Measurements from ENCODE around the gene MTFR1L.

- TF ChIP-seq, protein P1, sequence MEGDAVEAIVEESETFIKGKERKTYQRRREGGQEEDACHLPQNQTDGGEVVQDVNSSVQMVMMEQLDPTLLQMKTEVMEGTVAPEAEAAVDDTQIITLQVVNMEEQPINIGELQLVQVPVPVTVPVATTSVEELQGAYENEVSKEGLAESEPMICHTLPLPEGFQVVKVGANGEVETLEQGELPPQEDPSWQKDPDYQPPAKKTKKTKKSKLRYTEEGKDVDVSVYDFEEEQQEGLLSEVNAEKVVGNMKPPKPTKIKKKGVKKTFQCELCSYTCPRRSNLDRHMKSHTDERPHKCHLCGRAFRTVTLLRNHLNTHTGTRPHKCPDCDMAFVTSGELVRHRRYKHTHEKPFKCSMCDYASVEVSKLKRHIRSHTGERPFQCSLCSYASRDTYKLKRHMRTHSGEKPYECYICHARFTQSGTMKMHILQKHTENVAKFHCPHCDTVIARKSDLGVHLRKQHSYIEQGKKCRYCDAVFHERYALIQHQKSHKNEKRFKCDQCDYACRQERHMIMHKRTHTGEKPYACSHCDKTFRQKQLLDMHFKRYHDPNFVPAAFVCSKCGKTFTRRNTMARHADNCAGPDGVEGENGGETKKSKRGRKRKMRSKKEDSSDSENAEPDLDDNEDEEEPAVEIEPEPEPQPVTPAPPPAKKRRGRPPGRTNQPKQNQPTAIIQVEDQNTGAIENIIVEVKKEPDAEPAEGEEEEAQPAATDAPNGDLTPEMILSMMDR (conservative IDR thresholded peaks at IDR 0.05) = no peak
- no peak for TF ChIP-seq EZH2 (IDR thresholded peaks at IDR 0.05; ENCODE audit: low read depth)
Measured at GRCh38 chr1:25869909-25870606, 50.3 kb downstream of the MTFR1L start.
